MM.1S (cell line): ENCODE data around the gene ROR2.

Experiments used
- EZH2phosphoT487 ChIP-seq: fragments of 300-600 bp; sonication (generic); IDR thresholded peaks from 2 replicates; pipeline ENCODE4 v1.6.1; 2018; ENCODE audit warnings: antibody characterized with exemption, low read length
- TF ChIP-seq, protein P1 (sequence below): fragments of 300-600 bp; sonication (generic); IDR thresholded peaks from 2 replicates; pipeline ENCODE4 v1.5.1; 2016; ENCODE audit warnings: antibody characterized with exemption, low read length, mixed read lengths

DNA sequence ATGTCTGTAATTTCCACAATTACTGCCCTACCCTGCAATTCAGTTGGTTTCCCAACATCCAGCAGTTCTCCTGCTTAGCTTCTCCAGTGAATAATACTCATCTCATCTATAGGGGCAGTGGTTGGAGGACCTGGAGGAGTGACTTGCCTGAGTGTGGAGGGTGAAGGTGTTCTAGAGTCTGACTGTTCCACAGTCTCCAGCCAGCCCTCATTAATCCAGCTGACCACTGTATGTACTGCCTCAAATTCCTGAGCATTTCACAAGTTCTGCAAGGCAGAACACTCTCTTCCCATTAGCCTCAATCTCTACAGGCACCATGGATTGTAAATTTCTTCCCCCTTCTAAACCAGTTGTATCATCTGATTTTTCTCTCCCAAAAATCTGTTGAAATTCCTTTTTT lies 379.0 kb downstream of the ROR2 start:
- TF ChIP-seq, protein P1, sequence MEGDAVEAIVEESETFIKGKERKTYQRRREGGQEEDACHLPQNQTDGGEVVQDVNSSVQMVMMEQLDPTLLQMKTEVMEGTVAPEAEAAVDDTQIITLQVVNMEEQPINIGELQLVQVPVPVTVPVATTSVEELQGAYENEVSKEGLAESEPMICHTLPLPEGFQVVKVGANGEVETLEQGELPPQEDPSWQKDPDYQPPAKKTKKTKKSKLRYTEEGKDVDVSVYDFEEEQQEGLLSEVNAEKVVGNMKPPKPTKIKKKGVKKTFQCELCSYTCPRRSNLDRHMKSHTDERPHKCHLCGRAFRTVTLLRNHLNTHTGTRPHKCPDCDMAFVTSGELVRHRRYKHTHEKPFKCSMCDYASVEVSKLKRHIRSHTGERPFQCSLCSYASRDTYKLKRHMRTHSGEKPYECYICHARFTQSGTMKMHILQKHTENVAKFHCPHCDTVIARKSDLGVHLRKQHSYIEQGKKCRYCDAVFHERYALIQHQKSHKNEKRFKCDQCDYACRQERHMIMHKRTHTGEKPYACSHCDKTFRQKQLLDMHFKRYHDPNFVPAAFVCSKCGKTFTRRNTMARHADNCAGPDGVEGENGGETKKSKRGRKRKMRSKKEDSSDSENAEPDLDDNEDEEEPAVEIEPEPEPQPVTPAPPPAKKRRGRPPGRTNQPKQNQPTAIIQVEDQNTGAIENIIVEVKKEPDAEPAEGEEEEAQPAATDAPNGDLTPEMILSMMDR = no peak
- no peak for TF ChIP-seq EZH2phosphoT487
